Panc1 (cell line): ENCODE results near the gene RRH. TPM values are rescaled to one million over a fixed set of nuclear protein-coding genes. Genes with fewer than 3 reads are reported as not detected.
A peak's percentile ranks its signal among the peaks of the same experiment; 100 is the strongest.
"Not testable (repeated sequence)": the region's sequence is repeated elsewhere in the genome, so short reads cannot be mapped to it uniquely, and the experiment has no call there.

Experiments
- ATAC-seq: fragments of 200-7000 bp; cut with Tn5 transposase; 2 replicates; pipeline ENCODE4 v1.9.1; 2020; ENCODE audit warnings: mild to moderate bottlenecking, moderate library complexity
- Bru-seq: library from RNA; stranded (reverse); fragments of 400-500 nt; gene quantifications from one replicate; lab custom pipeline; 2021; lab: Mats Ljungman, UMichigan
- BruChase-seq, 2 experiments: library from RNA; stranded (reverse); fragments of 400-500 nt; gene quantifications; one replicate each; lab custom pipeline; 2021; lab: Mats Ljungman, UMichigan
- BruUV-seq: library from RNA; stranded (reverse); fragments of 400-500 nt; replicated peaks from 2 replicates; lab custom pipeline; 2021; lab: Mats Ljungman, UMichigan
- CTCF ChIA-PET: fragments of 300-600 bp; sonication (Branson Sonifier 250); formaldehyde crosslinking; loops from one replicate; lab custom pipeline; 2022; ENCODE audit warnings: antibody characterized with exemption; lab: Charles Lee
- POLR2A ChIA-PET: fragments of 300-600 bp; sonication (Branson Sonifier 250); formaldehyde crosslinking; loops from one replicate; lab custom pipeline; 2022; ENCODE audit warnings: antibody characterized with exemption; lab: Charles Lee
- DNase-seq: peaks from one replicate; pipeline ENCODE4 v3.0.0-alpha.2; 2010; ENCODE audit warnings: low read depth, low spot score
- H3K27ac ChIP-seq: 2 replicates; pipeline ENCODE4 v1.5.1; 2011; ENCODE audit warnings: mild to moderate bottlenecking, low read length, inconsistent platforms
- H3K27me3 ChIP-seq: fragments of 200-500 bp; sonication (Bioruptor generic); 2 replicates; pipeline ENCODE4 v1.6.0; 2014; ENCODE audit warnings: low read length, inconsistent platforms; ENCODE audit not compliant: control insufficient read depth, insufficient read depth
- H3K36me3 ChIP-seq: fragments of 200-500 bp; sonication (Bioruptor generic); 2 replicates; pipeline ENCODE4 v1.5.1; 2014; ENCODE audit warnings: inconsistent platforms, mild to moderate bottlenecking, low read length, moderate library complexity; ENCODE audit not compliant: control insufficient read depth, insufficient read depth
- H3K4me1 ChIP-seq: 2 replicates; pipeline ENCODE4 v1.5.1; 2011; ENCODE audit warnings: inconsistent platforms, mild to moderate bottlenecking, low read length, moderate library complexity; ENCODE audit not compliant: control insufficient read depth, insufficient read depth
- H3K4me3 ChIP-seq, 2 experiments: 2 replicates each; pipeline ENCODE4 v1.5.1; 2011 to 2012; ENCODE audit warnings: low read depth in 2 of 2, low read length in 2 of 2, mild to moderate bottlenecking in 2 of 2, inconsistent platforms in 1 of 2, moderate library complexity in 1 of 2
- H3K9me3 ChIP-seq: fragments of 200-500 bp; sonication (Bioruptor generic); 2 replicates; pipeline ENCODE4 v1.5.1; 2014; ENCODE audit warnings: low read depth, mild to moderate bottlenecking, inconsistent platforms, low read length, moderate library complexity; ENCODE audit not compliant: control insufficient read depth, insufficient read depth
- POLR2AphosphoS5 ChIP-seq: IDR thresholded peaks from 2 replicates; pipeline ENCODE4 v1.6.1; 2012; ENCODE audit warnings: mild to moderate bottlenecking, low read depth, low read length, moderate library complexity
- SIN3A ChIP-seq: IDR thresholded peaks from 2 replicates; pipeline ENCODE4 v1.6.1; 2012; ENCODE audit warnings: low read depth, mild to moderate bottlenecking, low read length, moderate library complexity, borderline replicate concordance; ENCODE audit not compliant: insufficient read depth
- TCF7L2 ChIP-seq: IDR thresholded peaks from 2 replicates; pipeline ENCODE4 v1.6.1; 2011; ENCODE audit warnings: mild to moderate bottlenecking, low read depth, low read length, inconsistent platforms
- in situ Hi-C: cut with HindIII; loops from 2 replicates; pipeline ENCODE4 v1.10.0; 2016; ENCODE audit warnings: low sequenced_read_pairs, low pct_unique_long_range_greater_than_20kb
- intact Hi-C: fragments of 100-400 bp; cut with micrococcal nuclease; formaldehyde crosslinking; loops from one replicate; pipeline ENCODE4 v1.10.0; 2022; ENCODE audit not compliant: unreplicated experiment
- long read RNA-seq: library from polyadenylated mRNA; unstranded; transcript quantifications from one replicate; pipeline ENCODE4 v2.0.0, GENCODE V29; 2021; ENCODE audit not compliant: unreplicated experiment
- polyA plus RNA-seq: library from polyadenylated mRNA; unstranded; fragments of >200 nt; gene quantifications from one replicate; pipeline ENCODE4 v1.2.1, GENCODE V29; 2012; ENCODE audit warnings: missing spikeins; ENCODE audit not compliant: insufficient read length
- total RNA-seq: library from RNA; stranded (reverse); gene quantifications from one replicate; pipeline ENCODE4 v1.2.1, GENCODE V29; 2021; ENCODE audit not compliant: unreplicated experiment
- TF ChIP-seq, protein P1 (sequence below), 2 experiments: IDR thresholded peaks; 2 replicates each; pipeline ENCODE4 v1.6.1; 2011 to 2012; ENCODE audit warnings: low read depth in 2 of 2, control low read depth in 1 of 2, low read length in 1 of 2, mild to moderate bottlenecking in 1 of 2, moderate library complexity in 1 of 2; ENCODE audit not compliant: insufficient read depth in 1 of 2
- TF ChIP-seq, protein P2 (sequence below): fragments of 450-650 bp; IDR thresholded peaks from 2 replicates; pipeline ENCODE4 v1.5.1; 2017; ENCODE audit warnings: mild to moderate bottlenecking

The RRH gene, protein sequence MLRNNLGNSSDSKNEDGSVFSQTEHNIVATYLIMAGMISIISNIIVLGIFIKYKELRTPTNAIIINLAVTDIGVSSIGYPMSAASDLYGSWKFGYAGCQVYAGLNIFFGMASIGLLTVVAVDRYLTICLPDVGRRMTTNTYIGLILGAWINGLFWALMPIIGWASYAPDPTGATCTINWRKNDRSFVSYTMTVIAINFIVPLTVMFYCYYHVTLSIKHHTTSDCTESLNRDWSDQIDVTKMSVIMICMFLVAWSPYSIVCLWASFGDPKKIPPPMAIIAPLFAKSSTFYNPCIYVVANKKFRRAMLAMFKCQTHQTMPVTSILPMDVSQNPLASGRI
- total RNA-seq (0.15 TPM), Bru-seq, nascent RNA (percentile 46 among the genes with signal in this experiment), BruChase-seq, experiment 1, labeled RNA remaining after a 2-hour chase (percentile 55 among the genes with signal in this experiment), BruChase-seq, experiment 2, labeled RNA remaining after a 6-hour chase (percentile 41 among the genes with signal in this experiment)
- not detected for polyA plus RNA-seq
- long read RNA-seq = 0 reads

DNA sequence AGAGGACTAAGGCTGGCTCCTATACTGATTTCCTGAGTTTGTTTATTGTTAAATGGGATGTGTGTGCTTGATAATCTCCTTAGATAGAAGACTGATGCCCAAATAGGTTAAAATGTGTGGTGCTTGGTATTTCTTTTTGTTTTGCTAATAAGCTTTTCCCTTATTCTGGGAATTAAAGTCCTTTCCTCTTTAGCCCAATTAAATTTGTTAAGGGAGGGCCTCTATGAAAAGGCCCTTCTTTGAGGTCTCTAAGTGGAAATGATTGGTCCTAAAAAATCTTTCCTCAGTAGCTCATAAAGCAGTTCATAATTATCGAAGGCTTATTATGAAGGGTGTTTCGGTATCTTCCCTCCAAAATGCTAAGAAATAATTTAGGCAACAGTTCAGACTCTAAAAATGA is at the start of gene RRH:
TSS of gene RRH (plus strand) at position 301 of the 400 bp plus-strand sequence. CDS start at position 357, 56 bp downstream.
- H3K4me1 ChIP-seq = no peaks in the 10 kb centered on the region
- DNase-seq = no peak
- TF ChIP-seq, protein P1, sequence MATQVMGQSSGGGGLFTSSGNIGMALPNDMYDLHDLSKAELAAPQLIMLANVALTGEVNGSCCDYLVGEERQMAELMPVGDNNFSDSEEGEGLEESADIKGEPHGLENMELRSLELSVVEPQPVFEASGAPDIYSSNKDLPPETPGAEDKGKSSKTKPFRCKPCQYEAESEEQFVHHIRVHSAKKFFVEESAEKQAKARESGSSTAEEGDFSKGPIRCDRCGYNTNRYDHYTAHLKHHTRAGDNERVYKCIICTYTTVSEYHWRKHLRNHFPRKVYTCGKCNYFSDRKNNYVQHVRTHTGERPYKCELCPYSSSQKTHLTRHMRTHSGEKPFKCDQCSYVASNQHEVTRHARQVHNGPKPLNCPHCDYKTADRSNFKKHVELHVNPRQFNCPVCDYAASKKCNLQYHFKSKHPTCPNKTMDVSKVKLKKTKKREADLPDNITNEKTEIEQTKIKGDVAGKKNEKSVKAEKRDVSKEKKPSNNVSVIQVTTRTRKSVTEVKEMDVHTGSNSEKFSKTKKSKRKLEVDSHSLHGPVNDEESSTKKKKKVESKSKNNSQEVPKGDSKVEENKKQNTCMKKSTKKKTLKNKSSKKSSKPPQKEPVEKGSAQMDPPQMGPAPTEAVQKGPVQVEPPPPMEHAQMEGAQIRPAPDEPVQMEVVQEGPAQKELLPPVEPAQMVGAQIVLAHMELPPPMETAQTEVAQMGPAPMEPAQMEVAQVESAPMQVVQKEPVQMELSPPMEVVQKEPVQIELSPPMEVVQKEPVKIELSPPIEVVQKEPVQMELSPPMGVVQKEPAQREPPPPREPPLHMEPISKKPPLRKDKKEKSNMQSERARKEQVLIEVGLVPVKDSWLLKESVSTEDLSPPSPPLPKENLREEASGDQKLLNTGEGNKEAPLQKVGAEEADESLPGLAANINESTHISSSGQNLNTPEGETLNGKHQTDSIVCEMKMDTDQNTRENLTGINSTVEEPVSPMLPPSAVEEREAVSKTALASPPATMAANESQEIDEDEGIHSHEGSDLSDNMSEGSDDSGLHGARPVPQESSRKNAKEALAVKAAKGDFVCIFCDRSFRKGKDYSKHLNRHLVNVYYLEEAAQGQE (IDR thresholded peaks at IDR 0.05; ENCODE audit: insufficient read depth in 1 of 2, low read depth in 2 of 2, low read length in 1 of 2) = no peak
- TF ChIP-seq SIN3A (no peak), TCF7L2 (no peak), POLR2AphosphoS5 (no peak)
- TF ChIP-seq, protein P2, sequence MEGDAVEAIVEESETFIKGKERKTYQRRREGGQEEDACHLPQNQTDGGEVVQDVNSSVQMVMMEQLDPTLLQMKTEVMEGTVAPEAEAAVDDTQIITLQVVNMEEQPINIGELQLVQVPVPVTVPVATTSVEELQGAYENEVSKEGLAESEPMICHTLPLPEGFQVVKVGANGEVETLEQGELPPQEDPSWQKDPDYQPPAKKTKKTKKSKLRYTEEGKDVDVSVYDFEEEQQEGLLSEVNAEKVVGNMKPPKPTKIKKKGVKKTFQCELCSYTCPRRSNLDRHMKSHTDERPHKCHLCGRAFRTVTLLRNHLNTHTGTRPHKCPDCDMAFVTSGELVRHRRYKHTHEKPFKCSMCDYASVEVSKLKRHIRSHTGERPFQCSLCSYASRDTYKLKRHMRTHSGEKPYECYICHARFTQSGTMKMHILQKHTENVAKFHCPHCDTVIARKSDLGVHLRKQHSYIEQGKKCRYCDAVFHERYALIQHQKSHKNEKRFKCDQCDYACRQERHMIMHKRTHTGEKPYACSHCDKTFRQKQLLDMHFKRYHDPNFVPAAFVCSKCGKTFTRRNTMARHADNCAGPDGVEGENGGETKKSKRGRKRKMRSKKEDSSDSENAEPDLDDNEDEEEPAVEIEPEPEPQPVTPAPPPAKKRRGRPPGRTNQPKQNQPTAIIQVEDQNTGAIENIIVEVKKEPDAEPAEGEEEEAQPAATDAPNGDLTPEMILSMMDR = no peak
- peaks cover 19% of the 10 kb centered on the region; the same call in 1 of the 2 replicates for H3K36me3 ChIP-seq
- H3K9me3 ChIP-seq = no peaks in the 10 kb centered on the region
- in situ Hi-C loops (no loop called here), intact Hi-C loops (loop anchor here (10.0 kb wide), 1 partner anchor 147 kb away; no protein-coding TSS in a partner anchor)
- no TSS peak for BruUV-seq
- no peak within 1 kb of the TSS for H3K27ac ChIP-seq
- no peak within 1 kb of the TSS for H3K4me3 ChIP-seq
- no peak for ATAC-seq
- CTCF ChIA-PET = no interaction called here
- POLR2A ChIA-PET = no interaction called here
- H3K27me3 ChIP-seq = no peaks in the 10 kb centered on the region

DNA sequence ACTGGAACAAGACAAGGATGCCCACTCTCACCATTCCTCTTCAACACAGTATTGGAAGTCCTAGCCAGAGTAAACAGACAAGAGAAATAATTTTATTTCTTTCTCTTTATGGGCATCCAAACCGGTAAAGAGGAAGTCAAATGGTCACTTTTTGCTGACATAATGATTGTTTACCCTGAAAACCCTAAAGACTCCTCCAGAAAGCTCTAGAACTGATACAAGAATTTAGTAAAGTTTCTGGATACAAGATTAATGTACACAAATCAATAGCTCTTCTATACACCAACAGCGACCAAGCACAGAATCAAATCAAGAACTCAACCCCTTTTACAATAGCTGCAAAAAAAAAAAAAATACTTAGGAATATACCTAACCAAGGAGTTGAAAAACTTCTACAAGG is 45.7 kb upstream of the RRH start:
- ATAC-seq, BruUV-seq, POLR2A ChIA-PET, H3K36me3 ChIP-seq, DNase-seq, H3K27me3 ChIP-seq, H3K9me3 ChIP-seq, H3K27ac ChIP-seq, H3K4me1 ChIP-seq, CTCF ChIA-PET, intact Hi-C loops, in situ Hi-C loops, H3K4me3 ChIP-seq: not testable (repeated sequence)

DNA sequence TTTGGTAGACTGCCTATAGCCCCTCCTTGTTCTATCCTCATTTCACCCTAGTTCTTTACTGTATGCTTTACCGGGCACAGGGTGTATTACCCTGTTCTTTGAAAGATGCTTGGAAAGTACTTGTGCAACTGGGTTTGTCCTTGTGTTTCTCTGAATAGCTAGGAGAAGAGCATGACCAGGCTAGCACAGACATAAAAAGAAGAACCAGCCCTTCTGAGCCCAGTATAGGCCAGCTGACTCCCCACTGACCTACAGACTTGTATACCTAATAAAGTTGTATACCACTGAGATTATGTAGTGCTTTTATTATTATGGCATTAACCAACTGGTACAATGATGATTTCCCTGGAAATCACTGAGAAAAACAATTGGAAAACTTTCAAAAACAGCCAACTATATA is 40.9 kb upstream of the RRH start:
- no TSS peak for BruUV-seq
- intact Hi-C loops (no loop called here), in situ Hi-C loops (no loop called here)
- Histone ChIP-seq H3K9me3 (no peaks in the 10 kb centered on the region), H3K36me3 (no peaks in the 10 kb centered on the region), H3K27me3 (no peaks in the 10 kb centered on the region), H3K4me3 (no peak overlapping the region), H3K27ac (no peak overlapping the region), H3K4me1 (no peaks in the 10 kb centered on the region)
- DNase-seq (no peak), ATAC-seq (no peak)
- TF ChIP-seq TCF7L2 = no peak
- TF ChIP-seq, protein P1 (IDR thresholded peaks at IDR 0.05; ENCODE audit: insufficient read depth in 1 of 2, low read depth in 2 of 2, low read length in 1 of 2) = no peak
- no peak for TF ChIP-seq SIN3A
- TF ChIP-seq, protein P2 = no peak
- TF ChIP-seq POLR2AphosphoS5 = no peak
- ChIA-PET CTCF (no interaction called here), POLR2A (no interaction called here)
